NB4 (cell line): Measurements from ENCODE around the gene CGNL1.

ENCODE experiments used
- POLR2A ChIP-seq: IDR thresholded peaks from 2 replicates; pipeline ENCODE4 v1.6.1; 2011; ENCODE audit warnings: mild to moderate bottlenecking; ENCODE audit not compliant: insufficient read length; ENCODE audit errors: extremely low read depth
- TF ChIP-seq, protein P1 (sequence below): IDR thresholded peaks from one replicate; pipeline ENCODE4 v1.5.1; 2012; ENCODE audit warnings: low read depth, low read length

DNA sequence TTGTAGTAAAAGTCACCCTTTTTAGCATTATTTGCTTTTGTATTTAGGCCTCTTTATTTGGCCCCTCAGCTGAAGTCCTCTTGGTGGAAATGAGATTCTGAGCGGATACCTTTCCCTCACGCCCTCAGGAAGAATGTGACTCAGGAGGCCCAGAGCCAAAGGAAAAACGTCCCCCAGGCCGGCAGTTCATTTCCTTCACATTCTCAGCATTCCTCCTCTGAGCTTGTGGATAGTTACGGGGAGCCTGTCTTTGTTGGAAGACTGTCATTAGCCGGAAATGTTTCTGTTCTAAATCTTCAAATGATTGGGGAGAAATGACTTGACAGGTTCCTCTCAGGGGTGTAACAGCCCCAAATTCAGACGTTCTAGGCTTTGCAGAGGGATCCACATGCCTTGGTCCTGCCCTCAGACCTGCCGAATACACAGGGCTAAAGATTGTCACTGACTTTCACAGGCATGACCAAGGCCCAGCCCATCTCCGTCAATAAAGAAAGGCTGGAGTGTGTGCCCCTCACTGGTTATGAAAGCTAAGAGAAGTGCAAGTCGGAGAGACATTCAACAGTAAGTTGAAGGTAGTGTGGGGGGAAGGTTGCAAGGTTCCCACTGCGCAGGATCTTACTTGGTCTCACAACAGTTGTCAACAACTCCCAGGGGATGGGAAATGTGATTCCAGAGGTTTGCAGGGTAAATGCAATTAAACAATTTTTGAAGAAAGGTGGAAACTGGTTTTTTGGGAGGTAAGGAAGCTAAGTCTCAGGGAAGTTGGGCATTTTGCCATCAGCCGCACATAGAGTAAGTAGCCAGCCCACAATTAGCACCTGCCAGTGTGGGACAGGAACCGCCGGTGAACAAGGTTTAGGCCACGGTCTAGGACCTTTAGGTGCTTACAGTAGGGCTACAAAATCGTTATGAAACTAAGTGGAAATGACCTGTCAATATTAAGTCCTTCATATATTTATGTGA, 175.7 kb downstream of the CGNL1 start:
- TF ChIP-seq, protein P1, sequence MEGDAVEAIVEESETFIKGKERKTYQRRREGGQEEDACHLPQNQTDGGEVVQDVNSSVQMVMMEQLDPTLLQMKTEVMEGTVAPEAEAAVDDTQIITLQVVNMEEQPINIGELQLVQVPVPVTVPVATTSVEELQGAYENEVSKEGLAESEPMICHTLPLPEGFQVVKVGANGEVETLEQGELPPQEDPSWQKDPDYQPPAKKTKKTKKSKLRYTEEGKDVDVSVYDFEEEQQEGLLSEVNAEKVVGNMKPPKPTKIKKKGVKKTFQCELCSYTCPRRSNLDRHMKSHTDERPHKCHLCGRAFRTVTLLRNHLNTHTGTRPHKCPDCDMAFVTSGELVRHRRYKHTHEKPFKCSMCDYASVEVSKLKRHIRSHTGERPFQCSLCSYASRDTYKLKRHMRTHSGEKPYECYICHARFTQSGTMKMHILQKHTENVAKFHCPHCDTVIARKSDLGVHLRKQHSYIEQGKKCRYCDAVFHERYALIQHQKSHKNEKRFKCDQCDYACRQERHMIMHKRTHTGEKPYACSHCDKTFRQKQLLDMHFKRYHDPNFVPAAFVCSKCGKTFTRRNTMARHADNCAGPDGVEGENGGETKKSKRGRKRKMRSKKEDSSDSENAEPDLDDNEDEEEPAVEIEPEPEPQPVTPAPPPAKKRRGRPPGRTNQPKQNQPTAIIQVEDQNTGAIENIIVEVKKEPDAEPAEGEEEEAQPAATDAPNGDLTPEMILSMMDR, result no peak
- no peak for TF ChIP-seq POLR2A
